HG03045 (cell line): ENCODE data around the gene CCDC51.

Experiments
- ATAC-seq: cut with Tn5 transposase; IDR thresholded peaks from one replicate; pipeline ENCODE4 v1.9.1; 2021; ENCODE audit warnings: mild to moderate bottlenecking, moderate library complexity; ENCODE audit not compliant: unreplicated experiment

CCDC51 gene

DNA sequence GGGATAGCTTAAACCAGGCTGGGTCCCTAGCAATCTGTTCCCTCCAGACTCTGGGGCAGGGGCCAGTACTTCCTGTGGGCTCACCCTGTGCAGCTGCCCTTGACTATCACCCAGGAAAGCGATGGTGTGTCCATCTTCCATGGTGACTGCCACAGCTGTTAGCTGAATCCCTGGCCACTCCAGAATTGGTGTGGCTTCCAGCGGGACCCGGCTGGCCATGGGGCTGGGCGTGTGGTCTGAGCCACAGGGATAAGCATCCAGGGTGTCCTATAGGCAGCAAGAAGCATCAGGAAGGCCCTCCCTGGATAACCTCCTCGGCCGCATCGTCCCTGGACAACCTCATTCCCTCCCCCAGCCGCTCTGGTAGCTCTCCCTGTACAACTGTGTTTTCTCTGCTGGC lies 17.2 kb downstream of the CCDC51 start:
- no peak for ATAC-seq

DNA sequence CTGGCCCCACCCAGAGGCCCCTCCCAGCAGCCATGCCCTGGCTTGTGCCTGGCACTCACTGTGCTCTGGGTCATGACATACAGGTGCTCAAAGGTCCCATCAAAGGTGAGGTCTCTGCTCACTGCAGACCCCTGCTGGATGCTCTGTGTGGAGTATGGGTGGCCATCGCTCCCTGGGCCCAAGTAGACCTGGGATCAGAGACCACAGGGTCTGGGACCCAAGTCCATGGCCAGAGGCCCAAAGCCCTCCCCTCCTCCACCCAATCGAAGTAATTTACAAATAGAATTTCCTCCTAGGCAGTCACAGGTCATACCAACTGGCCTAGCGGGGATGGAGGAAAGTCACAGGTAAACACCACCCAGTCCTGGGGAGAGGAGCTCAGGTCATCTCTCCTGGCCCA lies 17.6 kb downstream of the CCDC51 start:
- ATAC-seq, result no peak

DNA sequence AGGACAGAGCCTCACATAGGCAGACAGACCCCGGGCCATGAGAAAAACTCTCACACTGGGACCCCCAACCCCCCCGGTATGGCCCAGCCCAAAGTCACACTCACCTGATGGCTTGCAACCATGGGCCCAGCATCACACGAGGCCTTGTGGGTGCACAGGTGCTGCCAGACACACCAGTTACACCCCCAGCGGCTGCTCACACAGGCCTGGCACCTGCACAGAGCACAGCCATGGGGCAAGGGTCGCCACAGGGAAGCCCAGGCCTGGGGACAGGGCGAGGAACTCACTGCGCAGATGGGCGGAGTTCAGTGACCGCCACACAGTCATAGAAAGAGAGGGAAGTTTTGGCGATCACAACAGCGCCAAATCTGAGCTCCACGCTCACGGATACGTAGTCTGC lies 19.4 kb downstream of the CCDC51 start:
- no peak for ATAC-seq

DNA sequence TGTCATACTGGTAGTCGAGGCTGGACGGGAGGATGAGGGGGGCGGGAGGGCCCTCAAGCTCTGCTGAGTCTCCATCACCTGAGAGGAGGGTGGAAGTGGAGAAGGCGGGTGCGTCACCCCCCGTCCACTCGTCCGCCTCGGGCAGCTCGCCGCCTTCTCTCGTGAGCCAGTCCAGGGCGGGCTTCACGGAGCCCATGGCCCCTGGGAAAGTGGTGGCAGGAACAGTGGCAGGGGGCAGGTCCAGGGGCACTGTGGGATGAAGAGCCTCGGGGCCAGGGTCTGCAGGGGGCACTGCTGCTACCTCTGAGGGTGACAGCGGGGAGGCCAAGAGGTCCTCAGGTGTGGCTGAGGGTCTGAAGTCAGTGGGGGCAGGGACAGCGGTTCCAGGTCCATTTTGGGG lies 20.3 kb downstream of the CCDC51 start:
- ATAC-seq, result no peak

DNA sequence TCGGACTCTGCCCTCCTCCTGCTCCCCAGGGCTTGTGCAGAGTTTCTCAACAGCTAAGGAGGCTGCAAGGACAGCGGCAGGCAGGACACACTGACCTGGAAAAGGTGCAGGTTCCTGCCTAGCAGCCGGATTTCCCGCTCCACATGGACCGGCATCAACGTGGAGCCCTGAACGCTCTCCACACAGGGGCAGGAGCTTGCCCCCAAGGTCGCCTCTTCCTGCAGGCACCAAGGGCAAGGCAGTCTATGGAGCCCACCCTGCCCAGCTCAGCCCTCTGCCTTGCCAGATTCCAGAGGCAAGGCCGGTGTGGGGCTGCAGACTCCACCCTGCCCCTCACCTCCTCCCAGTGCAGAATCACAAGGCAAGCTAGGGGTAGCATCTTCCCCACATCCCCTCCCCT lies 20.8 kb downstream of the CCDC51 start:
- ATAC-seq, result no peak

DNA sequence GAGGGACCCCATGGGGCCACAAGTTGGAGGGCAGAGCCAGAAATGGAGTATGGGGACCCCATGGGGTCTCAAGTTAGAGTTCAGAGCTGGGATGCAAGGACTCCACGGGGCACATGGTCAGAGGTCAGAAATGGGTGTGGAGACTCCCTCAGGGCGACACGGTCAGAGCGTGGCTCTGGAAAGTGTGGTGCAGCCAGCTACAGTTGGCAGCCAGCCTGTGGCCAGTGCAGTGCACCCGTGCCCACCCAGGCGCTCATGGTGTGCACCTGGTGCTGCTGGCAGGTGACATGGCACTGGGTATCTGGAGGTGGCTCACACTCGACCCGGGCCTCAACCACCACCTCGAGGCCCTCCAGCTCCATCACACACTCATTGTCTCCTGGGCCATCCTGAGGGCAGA lies 21.3 kb downstream of the CCDC51 start:
- no peak for ATAC-seq

DNA sequence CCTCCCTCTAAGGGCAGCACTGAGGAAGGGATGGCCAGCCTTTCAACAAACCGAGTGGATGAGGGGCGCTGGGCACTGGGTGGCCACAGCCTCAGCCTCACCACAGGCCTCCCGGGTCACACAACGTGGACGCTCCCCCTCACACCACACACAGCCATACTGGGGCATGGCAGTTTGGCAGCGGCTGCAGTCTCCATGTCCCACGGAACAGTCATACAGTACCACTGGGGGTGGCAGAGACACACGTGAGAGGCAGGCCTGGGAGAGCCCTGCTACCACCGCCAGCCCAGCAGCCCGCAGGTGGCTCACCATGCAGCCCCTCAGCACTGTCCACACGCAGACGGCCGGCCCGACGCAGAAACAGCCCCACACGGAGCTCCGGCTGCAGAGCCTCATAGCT lies 21.8 kb downstream of the CCDC51 start:
- ATAC-seq, result no peak

DNA sequence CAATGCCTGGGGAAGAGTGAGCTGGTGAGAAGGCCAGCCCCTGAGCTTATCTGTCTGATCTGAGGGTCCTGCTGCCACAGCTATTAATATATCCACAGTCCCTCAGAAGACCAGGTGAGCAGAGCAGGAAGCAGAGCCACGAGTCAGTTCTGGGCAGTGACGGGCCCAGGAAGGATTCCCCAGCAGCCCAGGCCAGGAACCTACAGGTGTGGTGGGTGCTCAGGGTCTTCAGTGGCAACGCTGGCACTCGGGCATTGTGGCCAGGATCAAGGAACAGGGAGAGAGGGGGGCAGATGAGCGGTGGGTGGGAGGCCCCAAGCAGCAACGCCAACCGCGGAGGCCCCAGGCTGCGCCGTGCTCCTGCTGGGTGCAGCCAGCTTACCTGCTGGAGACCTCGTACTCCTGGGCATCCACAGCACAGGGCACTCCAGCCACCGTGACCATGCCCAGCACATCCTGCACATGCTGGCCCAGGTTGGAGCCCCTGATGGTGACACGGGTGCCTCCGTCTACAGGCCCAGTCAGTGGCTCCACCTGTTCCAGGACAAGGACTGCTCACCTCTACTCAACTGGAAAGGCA lies 22.3 kb downstream of the CCDC51 start:
- no peak for ATAC-seq

DNA sequence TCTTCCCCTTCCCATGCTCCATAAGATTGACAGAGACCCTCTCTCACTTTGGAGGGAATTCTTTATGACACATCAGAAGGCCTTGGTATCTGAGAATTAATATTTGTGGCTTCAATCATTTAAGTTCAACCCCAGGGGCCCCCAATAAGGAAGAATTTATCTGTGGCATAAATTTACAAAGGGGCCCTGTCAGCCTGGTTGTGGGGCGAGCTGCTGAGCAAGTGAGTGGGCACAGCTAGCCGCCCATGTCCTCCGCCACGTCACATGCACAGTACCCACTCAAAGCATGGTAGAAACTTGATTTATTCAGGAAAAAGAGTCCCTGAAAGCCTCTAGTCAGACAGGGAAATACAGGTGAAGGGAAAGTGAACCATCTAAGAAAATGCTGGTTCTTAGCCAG lies 23.4 kb downstream of the CCDC51 start:
- no peak for ATAC-seq

DNA sequence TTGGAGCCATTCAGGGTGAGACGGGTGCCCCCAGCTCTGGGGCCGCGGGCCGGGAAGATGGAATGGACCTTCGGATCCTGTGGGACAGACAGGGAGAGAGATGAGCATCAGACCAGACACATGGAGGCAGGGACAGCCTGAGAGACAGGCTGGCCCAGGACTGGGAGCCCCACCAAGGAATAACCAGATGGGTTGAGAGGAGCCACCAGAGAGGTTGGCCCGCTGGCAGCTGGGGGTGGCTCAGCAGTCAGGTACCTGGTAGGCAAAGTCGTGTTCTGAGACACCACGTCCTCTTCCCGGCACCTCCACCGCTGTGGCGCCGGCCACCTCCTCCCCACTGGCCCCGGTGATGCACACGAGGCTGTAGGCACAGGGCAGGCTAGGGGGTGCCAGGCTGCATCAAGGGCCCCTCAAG lies 23.8 kb downstream of the CCDC51 start:
- ATAC-seq, result no peak

DNA sequence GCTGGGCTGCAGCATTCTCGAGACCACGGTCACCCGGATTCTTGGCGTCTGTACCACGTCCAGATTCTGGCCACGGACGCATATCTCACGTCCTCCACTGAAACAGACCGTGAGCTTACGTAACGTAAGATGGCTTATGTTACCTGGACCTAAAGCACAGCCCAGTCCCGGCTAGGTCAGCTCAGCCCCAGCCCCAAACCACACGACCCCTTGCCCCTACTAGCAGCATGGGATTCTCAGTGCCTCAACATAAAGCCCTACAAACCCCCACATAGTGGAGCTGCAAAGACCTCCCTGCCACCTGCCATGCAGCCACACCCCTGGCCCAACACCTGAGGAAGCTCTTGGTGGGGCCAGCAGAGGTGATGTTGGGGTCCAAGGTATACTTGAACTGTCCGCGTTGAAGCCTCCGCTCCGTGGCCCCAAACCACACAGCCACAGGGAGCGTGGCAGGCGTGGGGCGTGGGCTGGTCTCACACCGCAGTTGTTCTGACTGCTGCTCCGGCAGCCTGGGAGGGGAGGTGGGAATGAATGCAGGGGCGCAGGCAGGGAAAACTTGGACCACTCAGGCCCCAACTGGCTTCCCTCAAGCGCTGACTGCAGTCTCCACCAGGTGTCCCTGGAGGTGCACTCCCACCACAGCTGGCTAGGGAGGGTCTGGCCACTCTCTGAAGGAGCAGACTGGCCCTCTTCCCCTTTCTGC lies 24.5 kb downstream of the CCDC51 start:
- no peak for ATAC-seq

DNA sequence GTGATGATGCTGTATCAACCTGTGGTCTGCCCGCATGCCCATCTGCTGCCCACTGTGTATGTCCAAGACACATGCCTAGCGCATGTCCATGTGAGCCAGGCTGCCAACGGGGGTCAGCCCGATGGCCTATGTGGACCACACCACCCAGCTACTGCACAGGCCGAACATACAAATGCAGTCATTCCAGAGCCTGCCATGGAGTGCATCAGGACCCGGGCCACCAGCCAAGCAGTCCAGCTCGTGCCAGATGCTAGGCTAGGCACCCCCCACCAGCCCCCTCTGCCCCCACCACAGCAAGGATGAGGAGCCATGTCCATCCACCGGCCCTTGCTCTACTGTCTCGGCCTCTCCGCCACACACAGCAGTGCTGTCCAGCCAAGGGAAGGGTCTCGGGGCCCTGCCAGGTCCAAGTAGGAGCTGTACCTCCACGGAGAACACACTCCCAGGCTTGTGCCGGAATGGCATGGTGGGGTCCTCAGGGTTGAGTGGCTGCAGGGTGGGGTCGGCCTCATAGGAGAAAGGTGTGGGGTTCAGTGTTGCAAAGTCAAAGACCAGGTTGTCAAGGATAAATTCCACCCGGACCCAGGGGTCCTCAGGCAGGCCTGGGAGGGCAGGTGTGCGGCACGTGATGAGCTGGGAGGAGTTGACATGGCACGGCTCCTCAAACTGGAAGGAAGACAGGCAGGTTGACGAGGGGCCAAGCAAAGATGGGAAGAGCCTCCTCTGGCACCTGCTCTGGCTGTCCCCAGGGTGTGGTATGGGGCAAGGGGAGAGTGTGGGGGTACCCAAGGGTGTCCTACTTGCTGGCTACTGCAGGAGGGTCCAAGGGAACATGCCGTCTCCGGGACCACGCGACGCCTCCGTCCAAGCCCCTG lies 25.3 kb downstream of the CCDC51 start:
- ATAC-seq, result no peak

DNA sequence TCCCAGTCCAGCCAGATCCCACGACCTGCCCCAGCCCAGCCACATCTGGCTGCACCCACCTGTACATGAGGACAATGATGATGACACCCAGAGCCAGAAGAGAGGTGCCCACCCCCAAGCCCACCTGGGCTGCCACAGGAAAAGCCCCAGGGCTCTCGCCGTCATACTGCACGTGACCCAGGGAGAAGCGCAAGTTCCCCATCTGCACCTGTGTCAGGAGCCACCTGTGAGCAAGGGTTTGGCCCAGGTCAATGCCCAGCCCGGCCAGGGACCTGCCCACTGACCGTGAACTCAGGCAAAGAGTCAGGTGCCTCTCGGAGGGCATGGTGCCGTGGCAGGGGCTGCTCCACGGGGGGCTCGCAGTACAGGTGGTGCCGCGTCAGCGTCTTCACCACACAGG lies 26.3 kb downstream of the CCDC51 start:
- no peak for ATAC-seq

DNA sequence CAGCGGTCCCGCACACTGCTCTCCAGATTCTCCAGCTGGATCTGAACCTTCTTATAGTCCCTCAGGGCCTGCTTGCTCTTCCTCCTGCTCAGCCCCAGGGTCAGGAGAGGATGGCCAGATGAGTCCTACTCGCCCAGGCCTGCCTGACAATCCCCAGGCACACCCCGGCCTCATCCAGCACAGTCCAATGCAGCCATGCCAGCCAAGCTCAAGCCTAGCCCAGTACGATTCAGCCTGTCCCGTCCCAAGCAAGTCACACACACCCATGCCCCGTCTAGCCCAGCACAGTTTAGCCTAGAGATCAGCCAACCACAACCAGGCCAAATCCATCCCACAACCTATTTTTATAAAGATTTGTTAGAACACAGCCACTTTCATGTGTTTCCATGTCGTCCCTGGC lies 26.8 kb downstream of the CCDC51 start:
- ATAC-seq, result no peak

DNA sequence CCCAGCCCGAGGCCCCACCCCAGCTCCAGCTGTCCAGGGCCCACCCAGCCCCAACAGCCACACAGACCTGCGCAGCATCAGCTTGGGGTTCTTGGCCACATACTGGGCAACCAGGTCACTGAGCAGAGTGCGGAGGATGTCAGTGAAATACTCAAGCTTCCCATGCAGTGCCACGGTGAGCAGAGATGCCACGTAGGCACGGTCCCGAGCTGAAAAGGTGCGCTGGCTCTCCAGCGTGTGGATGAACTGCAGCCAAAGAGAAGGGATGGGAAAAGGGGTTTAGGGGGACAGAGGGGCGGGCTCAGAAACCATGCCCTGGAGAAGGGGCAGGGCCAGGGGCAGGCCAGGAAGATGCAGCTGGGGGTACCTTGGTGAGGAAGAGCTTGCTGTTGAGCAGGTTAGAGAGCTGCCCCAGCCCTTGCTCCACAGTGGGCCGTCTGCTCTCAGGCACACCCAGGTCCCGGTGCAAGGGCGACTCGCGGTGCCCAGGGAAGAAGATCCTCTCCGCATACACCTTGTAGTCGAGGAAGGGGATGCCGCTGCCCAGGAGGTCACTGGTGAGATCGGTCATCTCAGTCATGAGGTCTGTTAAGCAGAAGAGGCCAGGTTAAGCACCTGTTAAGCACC lies 27.4 kb downstream of the CCDC51 start:
- ATAC-seq, result no peak

DNA sequence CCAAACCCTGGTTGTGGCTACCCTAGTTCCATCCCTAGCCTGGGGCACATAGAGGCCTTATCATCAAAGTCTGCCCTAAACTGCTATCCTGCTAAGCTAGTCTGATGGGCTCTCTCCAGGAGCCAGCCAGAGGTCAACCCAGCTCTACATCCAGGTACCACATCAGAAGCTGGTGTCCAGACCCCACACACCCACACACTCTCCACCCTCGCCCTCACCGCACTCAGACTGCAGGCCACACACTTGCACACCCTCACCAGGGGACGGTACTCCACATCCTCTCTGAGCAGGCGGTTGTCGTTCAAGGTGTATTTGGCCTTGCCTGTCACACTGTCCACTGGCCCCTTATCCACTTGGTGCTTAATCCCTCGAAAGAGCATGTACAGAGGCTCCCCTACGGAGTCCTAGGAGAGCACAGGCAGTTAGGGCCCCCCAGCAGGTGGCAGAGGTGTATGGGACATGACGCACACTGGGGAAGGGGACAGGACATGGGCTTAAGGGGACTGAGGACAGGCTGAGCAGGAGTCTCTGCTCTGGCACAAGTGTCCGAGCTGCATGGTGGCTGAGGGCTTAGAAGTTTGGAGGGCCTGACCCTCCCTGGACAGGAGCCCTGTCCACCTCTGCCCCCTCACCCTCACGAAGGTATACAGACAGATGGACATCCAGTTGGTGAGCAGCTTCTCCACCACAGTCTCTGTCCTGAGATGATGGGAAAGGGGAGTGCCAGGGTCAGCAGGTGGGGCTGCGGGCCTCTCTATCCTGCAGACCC lies 28.1 kb downstream of the CCDC51 start:
- no peak for ATAC-seq

DNA sequence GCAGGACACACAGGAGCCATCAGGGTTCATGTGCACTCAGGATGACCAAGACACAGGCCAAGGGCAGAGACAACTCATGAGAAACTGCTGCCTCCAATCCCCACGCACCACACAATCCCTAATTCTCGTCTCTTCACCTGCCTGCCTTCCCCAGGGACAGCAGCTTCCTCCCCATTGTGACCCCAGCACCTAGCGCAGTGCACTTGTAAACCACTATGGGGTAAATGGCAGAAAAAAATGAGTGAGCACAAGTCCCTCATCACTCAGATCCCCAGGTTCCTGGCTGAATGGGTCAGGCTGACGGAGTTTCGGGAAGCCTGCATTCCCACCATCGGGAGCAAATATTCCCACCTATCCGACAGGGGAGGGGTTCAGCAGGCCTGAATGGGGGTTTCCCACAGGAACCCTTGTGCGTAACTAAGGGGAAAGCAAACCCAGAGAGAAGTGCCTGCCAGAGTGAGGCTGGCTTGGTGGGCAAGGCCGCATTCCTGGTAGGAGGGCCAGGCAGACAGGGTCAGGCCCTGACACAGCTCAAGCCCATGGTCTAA lies 28.8 kb downstream of the CCDC51 start:
- ATAC-seq, result no peak

DNA sequence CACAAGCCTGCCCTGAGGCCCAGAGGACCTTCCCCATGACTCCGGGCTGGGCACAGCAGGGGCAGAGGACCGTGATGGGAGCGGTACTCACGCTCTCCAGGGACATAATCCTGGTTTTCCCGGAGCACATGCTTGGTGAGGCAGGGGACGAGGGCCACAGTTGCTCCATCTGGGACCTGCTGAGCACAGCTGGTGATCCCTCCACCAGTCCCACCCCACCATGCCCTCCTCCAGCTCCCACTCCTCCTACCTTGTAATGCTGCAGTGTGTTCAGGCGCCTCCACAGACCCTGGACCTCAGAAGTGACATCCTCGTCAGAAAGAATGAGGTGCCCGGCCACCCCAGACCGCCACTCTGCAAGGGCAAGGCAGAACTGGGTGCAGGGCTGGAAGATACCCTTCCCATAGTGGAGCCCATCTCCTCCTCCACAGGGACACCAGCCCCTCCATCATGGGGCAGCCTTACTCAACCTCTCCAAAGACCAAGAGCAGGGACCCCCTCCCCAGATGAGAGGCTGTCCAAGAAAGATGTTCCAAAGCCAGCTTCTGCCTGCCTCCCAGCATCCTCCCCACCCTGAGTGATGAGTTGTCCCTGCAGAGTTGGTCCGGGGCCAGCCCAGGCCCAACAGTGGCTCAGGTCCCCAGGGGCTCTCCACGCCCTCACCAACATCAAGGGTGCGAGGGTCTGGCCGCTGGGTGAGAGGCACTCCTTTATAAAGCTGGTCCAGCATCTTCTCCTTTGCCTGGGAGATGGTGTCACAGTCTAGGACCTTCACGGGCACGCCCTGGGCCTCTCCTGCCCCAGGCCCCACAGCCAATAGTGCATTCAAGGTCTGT lies 29.5 kb downstream of the CCDC51 start:
- no peak for ATAC-seq

DNA sequence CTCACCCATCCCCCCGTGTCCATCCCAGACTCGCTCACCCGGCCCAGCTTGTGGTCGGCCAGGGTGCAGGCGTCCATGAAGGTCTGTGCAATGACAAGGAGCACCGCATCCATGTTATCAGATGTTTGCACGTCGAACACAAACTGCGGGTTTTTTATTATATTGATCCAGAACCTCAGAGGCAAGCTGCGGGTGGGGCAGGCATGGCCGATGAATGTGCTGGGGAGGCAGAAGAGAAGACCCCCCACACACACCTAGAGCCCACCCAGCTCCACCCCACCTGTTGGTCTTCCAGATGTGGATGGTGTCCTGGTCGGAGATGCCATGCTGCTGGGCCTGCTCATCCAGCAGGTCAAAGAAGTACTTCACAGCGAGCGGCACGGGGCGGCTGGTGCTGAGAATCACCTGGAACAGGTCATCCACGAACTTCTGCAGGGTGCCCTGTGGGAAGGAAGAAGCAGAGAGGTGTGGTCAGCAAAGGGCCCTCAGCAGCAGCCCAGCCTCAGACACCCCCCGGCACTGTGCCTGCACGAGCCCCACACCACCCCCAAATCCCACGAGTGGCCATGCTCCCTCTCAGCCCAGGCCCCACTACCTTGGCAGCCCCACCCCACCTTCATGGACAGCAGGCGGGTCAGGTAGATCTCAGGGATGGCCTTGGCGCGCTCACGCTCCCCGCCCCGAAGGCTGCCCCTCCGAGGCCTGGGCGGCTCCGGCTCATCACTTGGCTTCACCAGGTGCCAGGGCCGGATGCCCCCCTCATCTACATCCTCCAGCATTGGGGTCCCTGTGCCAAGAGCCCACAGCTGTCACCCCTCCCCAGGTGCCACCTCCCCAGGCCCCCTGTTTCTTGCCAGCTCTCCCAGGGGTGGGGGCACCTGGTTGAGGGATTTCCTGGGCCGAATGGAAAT lies 30.4 kb downstream of the CCDC51 start:
- no peak for ATAC-seq
